GM18498 (cell line): Measurements from ENCODE around the gene PTCD3.

Source experiments
- ATAC-seq: cut with Tn5 transposase; IDR thresholded peaks from one replicate; pipeline ENCODE4 v1.9.1; 2021; ENCODE audit warnings: mild to moderate bottlenecking, moderate library complexity; ENCODE audit not compliant: unreplicated experiment

The PTCD3 gene

GRCh38 chr2:86081724-86082123 is 24.3 kb upstream of the PTCD3 start:
- ATAC-seq: no peak

DNA sequence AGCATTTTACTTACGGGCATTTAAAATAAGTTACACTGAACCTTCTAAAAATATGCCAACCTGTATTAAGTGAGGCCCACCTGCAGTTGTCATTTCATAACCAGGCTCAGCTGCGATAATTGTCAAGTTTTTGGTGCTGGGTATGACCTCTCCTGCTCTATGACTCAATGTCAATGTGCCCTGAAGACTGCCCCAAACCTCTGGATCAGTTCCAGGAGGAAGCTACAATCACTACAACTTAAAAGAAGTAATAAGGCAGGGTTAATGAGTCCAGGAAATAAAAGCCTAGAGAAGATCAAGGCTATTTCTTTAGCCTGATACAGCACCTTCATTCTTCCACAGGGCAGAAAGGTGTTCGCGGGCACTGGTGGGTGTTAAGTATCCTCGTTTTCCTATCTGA is 23.3 kb upstream of the PTCD3 start:
- no peak for ATAC-seq

GRCh38 chr2:86087936-86088850 is 17.8 kb upstream of the PTCD3 start:
- ATAC-seq: no peak

GRCh38 chr2:86094229-86094628 is 11.8 kb upstream of the PTCD3 start:
- ATAC-seq: no peak

GRCh38 chr2:86097114-86097896 is 8.7 kb upstream of the PTCD3 start:
- no peak for ATAC-seq

GRCh38 chr2:86097913-86098312 is 8.1 kb upstream of the PTCD3 start:
- ATAC-seq: no peak

- ATAC-seq: no peak
Observed at GRCh38 chr2:86102157-86102556, 3.9 kb upstream of the PTCD3 start.

GRCh38 chr2:86105252-86105968 is 625 bp upstream of the PTCD3 start, which contains the start of gene POLR1A:
POLR1A (minus strand) TSS chr2:86105886; CDS start chr2:86105776, 110 bp downstream.
- ATAC-seq: peak; percentile 77

- no peak for ATAC-seq
Observed at GRCh38 chr2:86107031-86107430, 996 bp downstream of the PTCD3 start.

DNA sequence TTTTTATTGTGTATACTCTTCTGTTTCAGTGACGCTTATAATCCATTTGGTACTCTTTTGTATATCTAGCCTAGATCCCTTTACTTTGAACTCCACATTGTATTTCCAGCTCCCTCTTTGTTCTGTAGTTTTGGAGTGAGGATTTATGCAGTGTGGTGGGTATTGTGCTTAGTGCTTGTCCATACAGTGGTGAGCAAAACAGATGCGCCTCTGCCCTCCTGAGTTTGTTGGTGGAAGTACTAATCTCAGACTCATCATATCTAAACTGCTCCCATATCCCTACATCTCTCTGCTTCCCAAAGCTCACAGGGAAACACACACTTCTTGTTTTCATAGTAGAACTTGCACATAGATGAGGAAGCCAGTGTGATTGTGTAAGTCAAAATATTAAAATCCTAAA is 12.1 kb downstream of the PTCD3 start:
- no peak for ATAC-seq

DNA sequence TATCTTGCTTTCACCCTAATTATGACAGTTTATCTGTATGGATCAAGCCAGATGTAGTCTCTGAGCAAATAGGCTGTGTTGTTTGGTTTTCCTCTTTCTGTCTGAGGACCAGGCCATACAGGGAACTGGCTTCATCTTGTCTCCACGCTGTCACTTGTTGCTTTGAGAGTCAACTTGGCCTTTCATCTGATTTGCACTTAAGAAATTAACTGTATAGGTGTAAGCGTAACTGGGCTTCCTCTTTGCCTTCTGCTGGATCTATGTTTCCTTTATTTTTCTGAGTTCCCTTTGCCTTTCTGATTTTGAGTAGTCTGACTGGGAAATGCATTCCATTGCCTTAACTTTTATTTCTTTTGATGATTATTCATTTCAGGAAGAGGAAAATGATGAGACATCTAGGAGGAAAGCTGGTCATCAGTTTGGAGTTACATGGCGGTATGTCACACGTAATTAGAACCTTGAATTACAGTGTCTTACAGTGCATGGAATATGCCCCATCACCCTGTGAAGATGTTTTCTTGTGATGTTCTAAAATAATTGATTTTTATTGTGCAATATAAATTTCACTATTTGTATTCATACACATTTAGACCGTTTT is 17.4 kb downstream of the PTCD3 start:
- no peak for ATAC-seq

DNA sequence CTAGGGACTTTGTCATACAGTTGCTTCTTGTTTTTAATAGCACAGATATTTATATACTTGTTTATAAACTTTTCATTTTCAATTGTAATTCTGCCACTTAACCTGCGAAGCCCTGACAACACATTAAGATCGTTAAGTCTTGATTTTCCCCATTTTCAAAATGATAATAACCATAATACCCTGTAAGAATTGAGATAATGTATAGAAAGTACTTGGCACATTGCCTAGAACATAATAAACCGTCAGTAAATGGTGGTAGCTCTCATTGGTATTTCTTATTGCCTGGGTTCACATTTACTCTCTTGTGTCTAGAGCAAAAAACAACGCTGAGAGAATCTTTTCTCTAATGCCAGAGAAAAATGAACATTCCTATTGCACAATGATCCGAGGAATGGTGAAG is 18.6 kb downstream of the PTCD3 start:
- no peak for ATAC-seq

GRCh38 chr2:86134709-86135108 is 28.7 kb downstream of the PTCD3 start:
- ATAC-seq: no peak

GRCh38 chr2:86135653-86136052 is 29.6 kb downstream of the PTCD3 start:
- ATAC-seq: no peak

- ATAC-seq: no peak
Observed at GRCh38 chr2:86136141-86136540, 30.1 kb downstream of the PTCD3 start.

- ATAC-seq: no peak
Observed at GRCh38 chr2:86138736-86139625, 32.9 kb downstream of the PTCD3 start.

- no peak for ATAC-seq
Observed at GRCh38 chr2:86139981-86140380, 33.9 kb downstream of the PTCD3 start.

- ATAC-seq: no peak
Observed at GRCh38 chr2:86140969-86141392, 34.9 kb downstream of the PTCD3 start.

DNA sequence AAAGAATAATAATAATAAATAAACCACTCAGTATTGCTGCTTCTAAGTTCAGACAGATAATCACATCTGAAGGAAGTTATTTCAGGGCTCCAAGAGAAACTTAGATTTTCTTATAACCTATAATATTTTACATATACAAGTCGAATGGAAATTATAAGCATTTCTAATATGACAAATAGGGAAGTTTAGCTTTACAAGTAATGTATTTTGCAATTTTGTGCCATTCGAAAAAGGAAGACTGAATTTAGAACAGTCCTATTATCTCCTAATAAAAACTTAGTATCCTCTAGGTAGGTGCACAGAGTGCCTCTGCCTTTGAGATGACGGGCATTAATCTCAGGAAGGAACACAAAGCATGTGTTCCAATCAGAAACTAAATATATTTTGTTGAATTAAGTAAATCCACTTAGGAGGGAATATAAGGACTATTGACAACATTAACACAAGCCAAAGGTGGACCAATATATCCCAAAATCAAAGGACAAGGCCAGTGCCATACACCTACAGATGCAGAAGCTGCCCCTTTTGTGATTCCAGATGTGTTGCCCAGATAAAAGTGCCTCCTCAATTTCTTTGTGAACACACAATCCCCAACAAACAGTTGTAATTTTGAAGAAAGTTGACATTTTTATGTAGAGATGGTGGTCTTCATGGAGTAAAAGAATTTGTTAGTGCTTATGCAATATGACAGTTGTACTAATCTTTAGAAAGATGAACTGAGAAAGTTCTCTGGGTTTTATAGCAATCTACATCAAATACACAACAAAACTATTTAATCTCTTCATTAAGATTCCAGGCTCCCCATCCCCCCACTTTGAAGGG is 36.6 kb downstream of the PTCD3 start:
- ATAC-seq: no peak
